ENCODE measurements around the gene PTPRD. TPM values are rescaled to one million over a fixed set of nuclear protein-coding genes. Genes with fewer than 3 reads are reported as not detected.
"Not testable (repeated sequence)": the region's sequence is repeated elsewhere in the genome, so short reads cannot be mapped to it uniquely, and the experiment has no call there.

Gene PTPRD
- polyA plus RNA-seq, 4 donors = 99.8 to 230 (median 118) TPM

DNA sequence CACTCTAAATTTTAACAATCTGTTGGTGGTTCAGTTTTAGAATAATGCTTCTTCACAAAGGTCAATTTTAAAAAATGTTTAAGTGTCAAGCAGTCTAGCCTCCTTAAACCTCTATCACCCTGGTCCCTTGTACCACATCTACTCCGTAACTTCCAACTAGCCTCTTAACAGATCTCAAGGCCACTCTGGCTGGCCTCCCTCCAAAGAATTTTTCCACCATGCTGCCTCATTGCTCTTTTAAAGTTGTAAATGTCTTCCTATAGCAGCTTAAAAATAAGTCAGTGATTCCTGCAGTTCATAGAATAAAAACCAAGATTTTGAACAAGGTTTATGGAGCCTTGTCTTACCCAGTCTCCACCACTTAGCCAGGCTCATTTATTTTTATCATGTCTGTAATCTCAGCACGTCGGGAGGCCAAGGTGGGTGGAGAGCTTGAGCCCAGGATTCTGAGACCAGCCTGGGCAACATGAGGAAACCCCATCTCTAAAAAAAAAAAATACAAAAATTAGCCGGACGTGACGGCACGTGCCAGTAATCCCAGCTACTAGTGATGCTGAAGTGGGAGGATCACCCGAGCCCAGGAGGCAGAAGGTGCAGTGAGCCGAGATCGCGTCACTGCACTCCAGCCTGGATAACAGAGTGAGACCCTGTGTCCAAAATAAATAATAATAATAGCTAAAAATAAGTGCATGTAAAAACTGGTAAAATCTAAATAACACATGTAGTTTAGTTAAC is 1888.4 kb downstream of the PTPRD start:
- DNase-seq (ENCODE audit: low read depth in 4 of 4, low spot score in 3 of 4) = no peak

DNA sequence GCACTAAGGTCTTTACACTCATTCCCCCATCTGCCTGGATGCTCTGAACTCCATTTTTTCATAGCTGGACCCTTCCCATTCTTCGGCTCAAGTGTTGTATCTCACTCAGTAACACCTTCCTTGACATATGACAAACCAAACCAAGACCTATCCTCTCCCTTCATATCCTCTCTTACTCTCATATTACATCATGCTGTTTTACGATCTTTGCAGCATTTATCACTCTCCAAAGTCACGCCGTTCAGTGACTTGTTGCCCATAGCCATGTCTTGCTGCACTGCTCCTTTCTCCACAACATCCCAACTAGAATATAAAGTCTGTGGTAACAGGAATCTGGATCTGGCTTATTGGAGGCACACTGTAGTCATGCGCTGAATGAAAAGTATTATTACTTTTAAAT is 1889.6 kb downstream of the PTPRD start:
- no peak for DNase-seq (ENCODE audit: low read depth in 4 of 4, low spot score in 3 of 4)

GRCh38 chr9:8719833-8720486 is 1892.8 kb downstream of the PTPRD start:
- DNase-seq (ENCODE audit: low read depth in 4 of 4, low spot score in 3 of 4) = no peak

GRCh38 chr9:8718121-8718725 is 1894.6 kb downstream of the PTPRD start:
- DNase-seq (ENCODE audit: low read depth in 4 of 4, low spot score in 3 of 4) = no peak

DNA sequence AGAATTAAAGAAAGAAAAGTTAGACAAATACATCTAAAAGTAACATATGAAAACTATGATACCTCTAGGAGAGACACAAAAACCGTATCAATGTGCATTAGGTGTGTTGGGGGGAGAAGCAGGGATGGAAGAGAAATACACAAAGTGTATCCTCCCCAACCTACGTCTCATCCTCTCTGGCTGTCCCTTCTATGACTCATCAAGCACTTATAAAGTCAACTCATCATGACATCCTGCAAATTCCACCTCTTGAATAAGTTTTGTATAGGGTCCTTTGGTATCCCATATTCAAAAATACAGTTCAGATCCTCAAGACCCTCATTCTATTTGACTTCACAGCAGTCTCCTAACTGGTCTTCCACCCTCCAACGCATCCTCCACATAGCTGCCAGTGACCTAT is 1895.7 kb downstream of the PTPRD start:
- no peak for DNase-seq (ENCODE audit: low read depth in 4 of 4, low spot score in 3 of 4)

DNA sequence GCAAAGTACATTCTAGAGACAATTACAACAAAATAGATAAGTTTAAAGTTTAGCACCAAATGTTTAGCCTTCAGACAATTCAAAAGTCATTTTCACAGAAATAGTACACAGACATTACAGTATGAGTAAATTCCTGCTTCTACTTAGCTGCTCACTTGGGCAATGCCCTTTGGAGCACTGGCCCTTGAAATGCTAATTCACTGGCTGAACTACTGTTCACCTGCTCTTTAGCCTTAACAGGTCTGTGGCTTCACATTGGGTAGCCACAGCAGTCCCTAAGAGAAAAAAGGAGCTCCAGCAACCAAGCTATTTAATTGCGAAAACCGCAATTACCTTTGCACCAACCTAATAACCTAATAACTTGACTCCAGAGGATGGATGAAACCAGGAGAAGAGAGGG is 1897.0 kb downstream of the PTPRD start:
- DNase-seq (ENCODE audit: low read depth in 4 of 4, low spot score in 3 of 4) = no peak

GRCh38 chr9:8713811-8714165 is 1899.0 kb downstream of the PTPRD start:
- DNase-seq (ENCODE audit: low read depth in 4 of 4, low spot score in 3 of 4) = no peak

DNA sequence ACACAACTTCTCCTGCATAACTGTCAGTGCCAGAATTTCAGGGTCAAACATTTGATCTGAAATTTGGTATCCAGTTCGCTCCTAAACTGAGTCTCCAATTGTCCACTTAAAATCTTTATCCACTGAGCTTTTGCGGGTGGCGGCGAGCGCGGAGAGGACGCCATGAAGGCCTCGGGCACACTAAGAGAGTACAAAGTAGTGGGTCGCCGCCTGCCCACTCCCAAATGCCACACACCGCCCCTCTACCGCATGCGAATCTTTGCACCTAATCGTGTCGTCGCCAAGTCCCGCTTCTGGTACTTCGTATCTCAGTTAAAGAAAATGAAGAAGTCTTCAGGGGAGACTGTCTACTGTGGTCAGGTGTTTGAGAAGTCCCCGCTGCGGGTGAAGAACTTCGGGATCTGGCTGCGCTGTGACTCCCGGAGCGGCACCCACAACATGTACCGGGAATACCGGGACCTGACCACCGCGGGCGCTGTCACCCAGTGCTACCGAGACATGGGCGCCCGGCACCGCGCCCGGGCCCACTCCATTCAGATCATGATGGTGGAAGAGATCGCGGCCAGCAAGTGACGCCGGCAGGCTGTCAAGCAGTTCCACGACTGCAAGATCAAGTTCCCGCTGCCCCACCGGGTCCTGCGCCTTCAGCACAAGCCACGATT is 1899.5 kb downstream of the PTPRD start:
- no peak for DNase-seq (ENCODE audit: low read depth in 4 of 4, low spot score in 3 of 4)

DNA sequence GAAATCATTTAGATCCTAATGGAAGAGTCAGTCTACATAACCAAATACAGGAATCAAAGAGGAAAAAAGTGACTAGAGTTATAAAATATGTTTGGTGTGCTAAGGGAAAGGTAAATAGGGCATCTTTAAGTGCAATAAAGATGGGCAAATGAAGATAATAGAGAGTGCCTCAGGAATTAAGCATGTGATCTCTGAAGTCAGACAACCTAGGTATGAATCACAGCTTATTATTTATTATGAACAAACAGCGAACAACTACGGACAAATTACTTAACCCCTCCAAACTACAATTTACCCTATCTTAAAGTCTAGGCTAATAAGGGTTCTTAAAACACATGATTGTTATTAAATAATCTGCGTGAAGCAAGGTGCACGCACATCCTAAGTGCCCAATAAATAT is 1903.1 kb downstream of the PTPRD start:
- no peak for DNase-seq (ENCODE audit: low read depth in 4 of 4, low spot score in 3 of 4)

DNA sequence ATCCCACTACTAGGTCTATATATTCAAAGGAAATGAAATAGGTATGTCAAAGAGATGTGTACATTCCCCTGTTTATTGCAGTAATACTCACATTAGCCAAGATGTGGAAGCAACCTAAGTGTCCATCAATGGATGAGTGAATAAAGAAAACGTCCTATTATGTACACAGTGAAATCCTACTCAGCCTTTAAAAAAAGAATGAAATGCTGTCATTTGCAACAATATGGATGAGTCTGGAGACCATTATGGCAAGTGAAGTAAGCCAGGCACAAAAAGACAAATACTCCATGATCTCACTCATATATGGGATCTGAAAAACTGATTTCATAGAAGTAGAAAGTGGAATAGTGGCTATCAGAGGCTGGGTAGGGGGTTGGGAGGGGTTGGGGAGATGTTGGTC is 1904.1 kb downstream of the PTPRD start:
- no peak for DNase-seq (ENCODE audit: low read depth in 4 of 4, low spot score in 3 of 4)

DNA sequence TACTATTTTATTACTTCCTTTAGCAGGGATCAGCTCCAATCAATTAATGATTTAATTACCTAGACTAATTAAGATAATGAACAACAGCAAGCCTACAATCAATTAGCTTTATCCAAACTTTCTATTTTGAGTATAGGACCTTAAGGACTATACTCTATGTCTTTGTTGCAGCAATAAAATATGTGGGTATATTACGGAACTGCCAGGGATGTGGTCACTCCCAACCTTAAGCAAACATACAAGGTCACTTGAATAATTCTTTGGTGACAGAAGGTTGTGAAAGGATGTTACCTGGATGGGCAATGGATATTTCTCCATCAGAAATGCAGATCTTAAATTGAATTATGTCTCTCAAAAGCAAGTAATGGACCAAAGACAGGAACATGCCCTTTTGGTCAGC is 1905.8 kb downstream of the PTPRD start:
- no peak for DNase-seq (ENCODE audit: low read depth in 4 of 4, low spot score in 3 of 4)

- no peak for DNase-seq (ENCODE audit: low read depth in 4 of 4, low spot score in 3 of 4)
Observed at GRCh38 chr9:8706531-8706930, 1906.3 kb downstream of the PTPRD start.

- no peak for DNase-seq (ENCODE audit: low read depth in 4 of 4, low spot score in 3 of 4)
Observed at GRCh38 chr9:8705861-8706260, 1906.9 kb downstream of the PTPRD start.

GRCh38 chr9:8703904-8704303 is 1908.9 kb downstream of the PTPRD start:
- DNase-seq (ENCODE audit: low read depth in 4 of 4, low spot score in 3 of 4) = no peak

DNA sequence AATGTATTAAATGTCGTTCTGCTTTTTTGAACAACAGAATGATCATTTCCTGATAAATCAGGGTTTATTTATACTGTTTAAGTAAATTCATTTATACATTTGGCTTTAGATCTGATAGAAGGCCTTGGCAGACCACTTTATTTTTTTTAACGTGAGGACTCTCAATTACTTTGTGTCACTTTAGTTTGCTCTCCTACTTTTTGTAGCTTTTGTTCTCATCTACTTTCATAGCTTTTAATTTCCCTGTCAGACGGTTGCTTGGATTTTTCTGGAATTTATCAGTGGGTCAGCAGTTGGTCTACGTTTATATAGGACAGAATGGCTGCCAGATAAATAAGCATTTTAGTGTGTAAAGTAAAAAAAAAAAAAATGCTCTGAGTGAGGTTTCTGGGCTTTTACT is 1910.9 kb downstream of the PTPRD start:
- no peak for DNase-seq (ENCODE audit: low read depth in 4 of 4, low spot score in 3 of 4)

DNA sequence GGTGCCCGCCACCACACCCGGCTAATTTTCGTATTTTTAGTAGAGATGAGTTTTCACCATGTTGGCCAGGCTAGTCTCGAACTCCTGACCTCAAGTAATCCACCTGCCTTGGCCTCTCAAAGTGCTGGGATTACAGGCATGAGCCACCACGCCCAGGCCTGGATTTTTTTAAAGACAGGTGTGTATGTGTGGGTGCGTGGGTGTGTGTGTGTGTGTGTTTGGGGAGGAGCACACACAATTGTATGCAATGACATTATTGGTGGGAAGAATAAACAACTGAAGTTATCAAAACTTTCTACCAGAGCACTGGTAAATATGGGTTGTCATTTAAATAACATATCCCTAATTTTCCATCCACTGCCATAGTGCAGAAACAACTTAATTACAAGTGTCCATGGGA is 1915.2 kb downstream of the PTPRD start:
- DNase-seq (ENCODE audit: low read depth in 4 of 4, low spot score in 3 of 4) = not testable (repeated sequence)

GRCh38 chr9:8696516-8696915 is 1916.3 kb downstream of the PTPRD start:
- no peak for DNase-seq (ENCODE audit: low read depth in 4 of 4, low spot score in 3 of 4)

DNA sequence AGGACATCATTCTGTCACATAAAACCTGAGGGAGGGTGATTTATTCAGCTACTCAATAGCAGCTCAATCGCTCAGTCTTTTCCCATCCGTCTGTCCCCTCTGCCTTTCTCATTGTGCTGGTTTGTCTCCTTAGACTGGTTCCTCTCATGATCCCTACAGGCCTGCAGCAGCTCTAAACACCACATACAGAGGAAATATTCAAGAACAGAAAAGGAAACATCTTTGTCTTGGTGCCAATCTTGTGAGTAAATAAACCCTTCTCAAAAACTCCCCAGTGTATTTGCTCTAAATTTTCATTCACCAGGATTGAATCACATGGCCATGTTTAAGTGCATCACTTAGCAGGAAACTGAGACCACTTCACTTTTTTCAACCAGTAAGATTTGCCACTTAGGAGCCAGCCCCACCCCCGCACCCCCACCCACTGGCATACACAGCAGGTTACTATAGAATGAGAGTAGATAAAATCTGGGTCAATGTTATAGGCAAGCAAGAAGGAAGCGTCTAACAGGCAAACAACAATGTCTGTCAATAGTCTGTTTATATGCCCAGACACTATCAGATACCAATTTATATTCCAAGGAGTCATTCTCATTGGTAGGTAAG is 1917.7 kb downstream of the PTPRD start:
- DNase-seq (ENCODE audit: low read depth in 4 of 4, low spot score in 3 of 4) = no peak

DNA sequence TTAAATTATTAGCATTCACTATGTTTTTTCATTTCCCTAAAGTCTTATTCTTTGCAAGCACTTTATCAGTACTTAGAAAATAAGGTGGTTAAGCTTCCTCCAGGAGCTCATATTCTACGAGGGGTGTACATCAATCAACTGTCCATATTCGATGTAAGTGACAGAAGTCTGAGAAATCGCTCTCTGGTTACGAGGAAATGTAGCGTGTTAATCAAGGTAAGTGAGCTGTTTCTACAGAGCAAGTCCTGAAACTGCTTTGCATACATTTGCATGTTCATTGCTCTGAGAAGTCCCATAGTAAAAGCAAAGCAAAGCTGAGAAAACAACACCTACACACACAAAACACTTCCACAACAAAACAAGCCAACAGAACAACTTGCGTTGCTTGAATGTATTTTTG is 1919.3 kb downstream of the PTPRD start:
- no peak for DNase-seq (ENCODE audit: low read depth in 4 of 4, low spot score in 3 of 4)

DNA sequence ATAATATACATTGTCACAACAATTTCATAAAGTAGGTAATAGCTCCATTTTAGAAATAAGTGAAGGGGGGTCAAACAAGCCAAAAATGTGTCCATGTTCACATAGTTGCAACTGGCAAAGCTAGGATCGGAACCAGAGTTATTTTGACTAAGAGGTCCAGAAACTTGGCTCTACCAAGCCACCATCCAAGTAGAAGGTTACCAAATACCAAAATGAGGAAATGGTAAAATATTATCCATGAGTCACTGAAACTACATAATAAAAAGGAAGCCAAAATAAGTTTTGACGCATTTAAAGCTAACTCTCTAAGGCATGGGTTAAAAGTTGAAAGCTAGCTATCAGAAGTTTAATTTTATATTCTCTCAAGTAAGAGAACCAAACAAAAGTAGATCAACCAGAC is 1926.3 kb downstream of the PTPRD start:
- DNase-seq (ENCODE audit: low read depth in 4 of 4, low spot score in 3 of 4) = no peak

DNA sequence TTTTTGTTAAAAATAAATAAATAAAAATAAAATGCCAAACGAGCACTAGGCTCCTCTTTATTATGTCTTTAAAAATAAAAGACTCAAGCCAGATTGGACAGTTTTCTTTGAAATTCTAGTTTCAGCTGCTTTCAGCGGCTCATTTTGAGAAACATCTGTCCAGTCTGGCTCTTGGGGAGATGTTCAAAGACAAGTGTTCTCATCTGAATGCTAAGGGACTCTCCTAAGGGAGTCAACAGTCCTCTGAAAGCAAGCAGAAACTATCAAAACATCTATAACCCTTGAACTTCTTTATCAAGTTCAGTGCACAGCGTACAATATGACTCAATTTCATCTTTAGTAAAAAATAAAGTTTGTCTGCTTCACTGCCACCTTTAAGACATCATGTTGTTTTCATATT is 1927.0 kb downstream of the PTPRD start:
- DNase-seq (ENCODE audit: low read depth in 4 of 4, low spot score in 3 of 4) = no peak

All from left renal pelvis (tissue), 4 donors.